WTC11 (cell line): ENCODE measurements around the gene MLF2. TPM values are rescaled to one million over a fixed set of nuclear protein-coding genes. Genes with fewer than 3 reads are reported as not detected.

ENCODE experiments used
- ATAC-seq: fragments of 200-7000 bp; cut with Tn5 transposase; 2 replicates; pipeline ENCODE4 v1.10.0; 2021; ENCODE audit warnings: mild to moderate bottlenecking, moderate library complexity
- CTCF ChIA-PET: fragments of 300-600 bp; sonication (Branson Sonifier 250); formaldehyde crosslinking; loops from one replicate; lab custom pipeline; 2021; ENCODE audit warnings: antibody characterized with exemption; lab: Charles Lee
- POLR2A ChIA-PET: fragments of 350-600 bp; sonication (Branson Sonifier 250); formaldehyde crosslinking; loops from one replicate; lab custom pipeline; 2021; ENCODE audit warnings: antibody characterized with exemption; lab: Charles Lee
- DNase-seq: peaks from one replicate; pipeline ENCODE4 v3.0.0; 2021; ENCODE audit warnings: low spot score
- H3K27ac Mint-ChIP-seq: 2 replicates; pipeline ENCODE4 v1.8.0; 2021; ENCODE audit warnings: mixed read lengths
- H3K27me3 Mint-ChIP-seq: 2 replicates; pipeline ENCODE4 v1.8.0; 2021; ENCODE audit warnings: low read depth, mild to moderate bottlenecking, moderate library complexity, mixed read lengths
- H3K36me3 Mint-ChIP-seq: 2 replicates; pipeline ENCODE4 v1.8.0; 2021; ENCODE audit warnings: mixed read lengths
- H3K4me1 Mint-ChIP-seq: 2 replicates; pipeline ENCODE4 v1.8.0; 2022; ENCODE audit warnings: mixed read lengths
- H3K4me3 Mint-ChIP-seq: 2 replicates; pipeline ENCODE4 v1.8.0; 2021; ENCODE audit warnings: mild to moderate bottlenecking, moderate library complexity, mixed read lengths
- H3K9me3 Mint-ChIP-seq: 2 replicates; pipeline ENCODE4 v1.8.0; 2021; ENCODE audit warnings: mixed read lengths
- AFF4 ChIP-seq: sonication (generic); formaldehyde crosslinking; IDR thresholded peaks from 2 replicates; pipeline ENCODE4 v1.8.1; 2023; ENCODE audit warnings: mild to moderate bottlenecking, missing genetic modification reagents, borderline replicate concordance
- ARID4B ChIP-seq: sonication (generic); formaldehyde crosslinking; IDR thresholded peaks from 2 replicates; pipeline ENCODE4 v1.8.0; 2023; ENCODE audit warnings: missing genetic modification reagents, mild to moderate bottlenecking, borderline replicate concordance
- CTCF ChIP-seq: fragments of 200-600 bp; IDR thresholded peaks from 2 replicates; pipeline ENCODE4 v1.8.0; 2022; ENCODE audit warnings: antibody characterized with exemption
- E2F5 ChIP-seq: sonication (generic); formaldehyde crosslinking; IDR thresholded peaks from 2 replicates; pipeline ENCODE4 v1.8.1; 2022; ENCODE audit warnings: mild to moderate bottlenecking, moderate library complexity, missing genetic modification reagents
- ELF4 ChIP-seq: sonication (generic); formaldehyde crosslinking; IDR thresholded peaks from 2 replicates; pipeline ENCODE4 v1.8.1; 2022; ENCODE audit warnings: low read depth, mild to moderate bottlenecking, moderate library complexity, missing genetic modification reagents
- FOXP1 ChIP-seq: sonication (generic); formaldehyde crosslinking; IDR thresholded peaks from 2 replicates; pipeline ENCODE4 v1.8.0; 2022; ENCODE audit warnings: missing genetic modification reagents, mild to moderate bottlenecking, moderate library complexity, borderline replicate concordance
- IRF1 ChIP-seq: sonication (generic); formaldehyde crosslinking; IDR thresholded peaks from 2 replicates; pipeline ENCODE4 v1.8.0; 2023; ENCODE audit warnings: missing genetic modification reagents
- JAZF1 ChIP-seq: fragments of 250-450 bp; sonication (Bioruptor Pico); IDR thresholded peaks from 2 replicates; pipeline ENCODE4 v1.9.0; 2021; ENCODE audit warnings: moderate library complexity, mild to moderate bottlenecking, inconsistent platforms
- MLX ChIP-seq: sonication (generic); formaldehyde crosslinking; IDR thresholded peaks from 2 replicates; pipeline ENCODE4 v1.8.1; 2023; ENCODE audit warnings: mild to moderate bottlenecking, missing genetic modification reagents, moderate library complexity
- MYBL2 ChIP-seq: sonication (generic); formaldehyde crosslinking; IDR thresholded peaks from 2 replicates; pipeline ENCODE4 v1.8.1; 2023; ENCODE audit warnings: mild to moderate bottlenecking, moderate library complexity, missing genetic modification reagents
- RELA ChIP-seq: sonication (generic); formaldehyde crosslinking; IDR thresholded peaks from 2 replicates; pipeline ENCODE4 v1.8.1; 2022; ENCODE audit warnings: missing genetic modification reagents, mild to moderate bottlenecking, borderline replicate concordance
- RORB ChIP-seq: fragments of 250-450 bp; sonication (Bioruptor Pico); IDR thresholded peaks from 2 replicates; pipeline ENCODE4 v1.9.0; 2021; ENCODE audit warnings: mild to moderate bottlenecking
- ZBTB43 ChIP-seq: sonication (generic); formaldehyde crosslinking; IDR thresholded peaks from 2 replicates; pipeline ENCODE4 v1.8.1; 2023; ENCODE audit warnings: mild to moderate bottlenecking, missing genetic modification reagents
- ZNF219 ChIP-seq: sonication (generic); formaldehyde crosslinking; IDR thresholded peaks from 2 replicates; pipeline ENCODE4 v1.8.0; 2023; ENCODE audit warnings: missing genetic modification reagents, mild to moderate bottlenecking, borderline replicate concordance
- ZNF263 ChIP-seq: sonication (generic); formaldehyde crosslinking; IDR thresholded peaks from 2 replicates; pipeline ENCODE4 v1.8.1; 2022; ENCODE audit warnings: low read depth, mild to moderate bottlenecking, moderate library complexity, missing genetic modification reagents
- ZNF317 ChIP-seq: sonication (generic); formaldehyde crosslinking; IDR thresholded peaks from 2 replicates; pipeline ENCODE4 v1.8.1; 2023; ENCODE audit warnings: low read depth, mild to moderate bottlenecking, moderate library complexity, missing genetic modification reagents, borderline replicate concordance
- ZNF425 ChIP-seq: fragments of 250-450 bp; sonication (Bioruptor Pico); conservative IDR thresholded peaks from 2 replicates; pipeline ENCODE4 v1.9.0; 2021; ENCODE audit warnings: mild to moderate bottlenecking
- total RNA-seq: library from RNA; stranded (reverse); gene quantifications from 3 replicates; pipeline ENCODE4 v1.2.3, GENCODE V29; 2021

MLF2 gene
- total RNA-seq, 1 experiment from 2014 or later: 236 TPM

- DNase-seq: no peak
- H3K27me3 Mint-ChIP-seq: no peaks in the 10 kb centered on the region
- ChIA-PET CTCF (interaction anchor here (0.6 to 7.7 kb wide), 16 partner anchors 8 to 174 kb away, joined by 4 to 234 read pairs (median 20); partner anchors contain the start of genes CDCA3, COPS7A, GNB3 and GPR162), POLR2A (interaction anchor here (1.1 to 5.1 kb wide), 5 partner anchors 16 to 100 kb away, joined by 3 to 84 read pairs (median 22); partner anchors contain the start of genes CDCA3, COPS7A, PTMS and USP5)
- H3K36me3 Mint-ChIP-seq: peaks cover 48% of the 10 kb centered on the region
- TF ChIP-seq ZNF219 (CRISPR knock-in tag) (no peak), CTCF (no peak), MYBL2 (CRISPR knock-in tag) (no peak), ZNF317 (CRISPR knock-in tag) (no peak), RORB (CRISPR knock-in tag) (no peak), FOXP1 (CRISPR knock-in tag) (no peak), ZNF425 (CRISPR knock-in tag) (no peak)
- no peaks in the 10 kb centered on the region for H3K9me3 Mint-ChIP-seq
- H3K4me3 Mint-ChIP-seq: peak overlapping the region; percentile 92
- H3K27ac Mint-ChIP-seq: no peak overlapping the region; the same call in 1 of the 2 replicates
- ATAC-seq: no peak
- H3K4me1 Mint-ChIP-seq: peaks cover 20% of the 10 kb centered on the region
Measured at GRCh38 chr12:6751767-6752166, 1.2 kb downstream of the MLF2 start.

- Mint-ChIP-seq H3K9me3 (no peaks in the 10 kb centered on the region), H3K4me1 (peaks cover 20% of the 10 kb centered on the region), H3K36me3 (peaks cover 52% of the 10 kb centered on the region), H3K27me3 (no peaks in the 10 kb centered on the region), H3K27ac (no peak overlapping the region), H3K4me3 (no peak overlapping the region)
- POLR2A ChIA-PET: no interaction called here
- CTCF ChIA-PET: interaction anchor here (4.5 kb wide), 1 partner anchor 73 kb away, joined by 112 read pairs; the partner anchor contains the start of gene GPR162
- ATAC-seq (no peak), DNase-seq (no peak)
- TF ChIP-seq AFF4 (no peak), ELF4 (CRISPR knock-in tag) (no peak), ARID4B (CRISPR knock-in tag) (no peak), MLX (no peak), JAZF1 (no peak), ZBTB43 (CRISPR knock-in tag) (no peak), E2F5 (CRISPR knock-in tag) (no peak), RELA (CRISPR knock-in tag) (no peak), ZNF263 (CRISPR knock-in tag) (no peak), IRF1 (CRISPR knock-in tag) (no peak)
Measured at GRCh38 chr12:6750506-6750905, 2.4 kb downstream of the MLF2 start.
